ENCODE results near the gene LAMA3. TPM values are rescaled to one million over a fixed set of nuclear protein-coding genes. Genes with fewer than 3 reads are reported as not detected.

Gene LAMA3
- total RNA-seq, 1 experiment from 2014 or later, result 5.6 TPM

DNA sequence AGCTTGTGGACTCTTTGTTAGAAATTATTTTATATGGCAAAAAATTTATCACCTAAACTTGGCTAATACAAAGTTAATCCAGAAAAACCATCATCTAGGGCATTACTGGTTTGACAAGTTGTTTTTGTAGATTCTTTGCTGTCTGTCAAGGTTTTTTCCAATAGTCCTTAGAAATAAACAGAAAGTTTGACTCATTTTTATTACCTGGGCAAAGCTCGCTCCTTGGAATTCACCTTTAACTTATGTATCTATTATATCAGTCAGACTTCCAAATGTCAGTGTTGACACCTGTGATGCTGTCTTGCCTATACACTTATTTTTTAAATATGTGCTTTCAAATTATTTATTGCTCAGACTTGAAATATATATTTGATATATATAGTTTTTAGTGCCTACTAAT lies 21.7 kb downstream of the LAMA3 start:
- Histone ChIP-seq H2AFZ (ENCODE audit: low read depth, low read length, poor library complexity, severe bottlenecking) (no peak overlapping the region), H3K79me2 (ENCODE audit: insufficient read depth, low read length) (no peaks in the 10 kb centered on the region), H3K36me3 (ENCODE audit: control insufficient read depth in 1 of 2, insufficient read depth in 2 of 2, low read length in 2 of 2) (no peaks in the 10 kb centered on the region), H3K27ac (ENCODE audit: low read depth, low read length) (no peak overlapping the region), H3K9me2 (ENCODE audit: insufficient read depth) (no peaks in the 10 kb centered on the region), H3K27me3 (ENCODE audit: insufficient read depth, low read length) (no peaks in the 10 kb centered on the region), H4K20me1 (ENCODE audit: insufficient read depth) (no peaks in the 10 kb centered on the region), H3K4me3 (replicated peaks in 1 of 2; ENCODE audit: low read depth in 1 of 2, low read length in 2 of 2) (no peak overlapping the region), H3K4me1 (ENCODE audit: control insufficient read depth in 1 of 2, insufficient read depth in 2 of 2, low read length in 2 of 2) (peaks cover 4 to 15% of the 10 kb centered on the region in 2 experiments), H3K9me3 (ENCODE audit: control insufficient read depth in 1 of 2, insufficient read depth in 1 of 2, low read depth in 1 of 2, low read length in 2 of 2) (no peaks in the 10 kb centered on the region), H3K4me2 (ENCODE audit: low read length) (no peak overlapping the region; the same call in 1 of the 2 replicates), H3K9ac (ENCODE audit: low read length) (no peak overlapping the region)
- DNase-seq (ENCODE audit: low read depth, low spot score), result no peak
- TF ChIP-seq, protein P1, sequence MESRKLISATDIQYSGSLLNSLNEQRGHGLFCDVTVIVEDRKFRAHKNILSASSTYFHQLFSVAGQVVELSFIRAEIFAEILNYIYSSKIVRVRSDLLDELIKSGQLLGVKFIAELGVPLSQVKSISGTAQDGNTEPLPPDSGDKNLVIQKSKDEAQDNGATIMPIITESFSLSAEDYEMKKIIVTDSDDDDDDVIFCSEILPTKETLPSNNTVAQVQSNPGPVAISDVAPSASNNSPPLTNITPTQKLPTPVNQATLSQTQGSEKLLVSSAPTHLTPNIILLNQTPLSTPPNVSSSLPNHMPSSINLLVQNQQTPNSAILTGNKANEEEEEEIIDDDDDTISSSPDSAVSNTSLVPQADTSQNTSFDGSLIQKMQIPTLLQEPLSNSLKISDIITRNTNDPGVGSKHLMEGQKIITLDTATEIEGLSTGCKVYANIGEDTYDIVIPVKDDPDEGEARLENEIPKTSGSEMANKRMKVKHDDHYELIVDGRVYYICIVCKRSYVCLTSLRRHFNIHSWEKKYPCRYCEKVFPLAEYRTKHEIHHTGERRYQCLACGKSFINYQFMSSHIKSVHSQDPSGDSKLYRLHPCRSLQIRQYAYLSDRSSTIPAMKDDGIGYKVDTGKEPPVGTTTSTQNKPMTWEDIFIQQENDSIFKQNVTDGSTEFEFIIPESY (IDR thresholded peaks at IDR 0.05; ENCODE audit: extremely low read depth, insufficient replicate concordance, low read length), result no peak
- TF ChIP-seq SIN3A (IDR thresholded peaks at IDR 0.05; ENCODE audit: low read depth), result no peak
- TF ChIP-seq, protein P2, sequence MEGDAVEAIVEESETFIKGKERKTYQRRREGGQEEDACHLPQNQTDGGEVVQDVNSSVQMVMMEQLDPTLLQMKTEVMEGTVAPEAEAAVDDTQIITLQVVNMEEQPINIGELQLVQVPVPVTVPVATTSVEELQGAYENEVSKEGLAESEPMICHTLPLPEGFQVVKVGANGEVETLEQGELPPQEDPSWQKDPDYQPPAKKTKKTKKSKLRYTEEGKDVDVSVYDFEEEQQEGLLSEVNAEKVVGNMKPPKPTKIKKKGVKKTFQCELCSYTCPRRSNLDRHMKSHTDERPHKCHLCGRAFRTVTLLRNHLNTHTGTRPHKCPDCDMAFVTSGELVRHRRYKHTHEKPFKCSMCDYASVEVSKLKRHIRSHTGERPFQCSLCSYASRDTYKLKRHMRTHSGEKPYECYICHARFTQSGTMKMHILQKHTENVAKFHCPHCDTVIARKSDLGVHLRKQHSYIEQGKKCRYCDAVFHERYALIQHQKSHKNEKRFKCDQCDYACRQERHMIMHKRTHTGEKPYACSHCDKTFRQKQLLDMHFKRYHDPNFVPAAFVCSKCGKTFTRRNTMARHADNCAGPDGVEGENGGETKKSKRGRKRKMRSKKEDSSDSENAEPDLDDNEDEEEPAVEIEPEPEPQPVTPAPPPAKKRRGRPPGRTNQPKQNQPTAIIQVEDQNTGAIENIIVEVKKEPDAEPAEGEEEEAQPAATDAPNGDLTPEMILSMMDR (IDR thresholded peaks at IDR 0.05 in 2 of 3, conservative IDR thresholded peaks at IDR 0.05 in 1 of 3; ENCODE audit: borderline replicate concordance in 1 of 3, insufficient read depth in 1 of 3, low read depth in 2 of 3, low read length in 2 of 3), result no peak
- TF ChIP-seq, protein P3, sequence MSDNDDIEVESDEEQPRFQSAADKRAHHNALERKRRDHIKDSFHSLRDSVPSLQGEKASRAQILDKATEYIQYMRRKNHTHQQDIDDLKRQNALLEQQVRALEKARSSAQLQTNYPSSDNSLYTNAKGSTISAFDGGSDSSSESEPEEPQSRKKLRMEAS (IDR thresholded peaks at IDR 0.05), result no peak
- ATAC-seq, result no peak
- intact Hi-C loops (cut with micrococcal nuclease), result loop anchor here (1.0 kb wide), 1 partner anchor 26 kb away; no protein-coding TSS in a partner anchor
- ChIA-PET RAD21 (ENCODE audit: low non-redundant PET in 1 of 2, low total read pairs in 2 of 2, uncharacterized antibody in 2 of 2, unreplicated experiment in 2 of 2) (interaction anchor here in 1 of 2 experiments (0.6 to 1.2 kb wide), 2 partner anchors 8 to 913 kb away, joined by 3 read pairs; no protein-coding TSS in a partner anchor), CTCF (interaction anchor here (1.2 to 1.8 kb wide), 2 partner anchors 8 to 213 kb away, joined by 5 to 6 read pairs; no protein-coding TSS in a partner anchor), POLR2A (interaction anchor here (0.7 kb wide), 1 partner anchor 212 kb away, joined by 3 read pairs; no protein-coding TSS in a partner anchor)
- no TSS peak for BruUV-seq (replicated peaks)

All from HCT116 (cell line).